ENCODE measurements around the gene APRT. TPM values are rescaled to one million over a fixed set of nuclear protein-coding genes. Genes with fewer than 3 reads are reported as not detected.

APRT gene
- total RNA-seq, 1 donor from 2014 or later: 198 TPM

DNA sequence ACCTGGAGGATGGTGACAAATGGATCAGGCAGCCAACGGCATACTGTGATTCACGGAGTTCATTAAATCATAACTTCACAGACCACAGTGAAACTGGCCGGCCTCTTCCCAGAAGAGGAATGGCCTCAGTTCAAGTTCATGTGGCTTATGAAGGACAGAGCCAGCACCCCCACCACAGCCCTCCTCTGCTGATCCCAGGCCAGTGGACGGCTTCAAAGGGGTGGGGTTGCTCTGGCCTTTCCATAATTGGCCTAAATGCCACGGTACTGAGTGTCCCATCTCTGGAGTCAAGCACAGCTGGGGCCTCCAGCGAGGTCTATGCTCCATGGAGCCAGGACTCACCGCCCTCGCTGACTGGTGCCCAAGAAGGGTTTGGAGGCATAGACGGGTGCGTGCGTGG, 23.7 kb upstream of the APRT start:
- CTCF ChIA-PET: no interaction called here
- Mint-ChIP-seq H3K4me3 (no peak overlapping the region), H3K4me1 (no peaks in the 10 kb centered on the region), H3K36me3 (ENCODE audit: low read depth) (peaks cover 21% of the 10 kb centered on the region), H3K27ac (no peak overlapping the region), H3K9me3 (no peaks in the 10 kb centered on the region), H3K27me3 (no peaks in the 10 kb centered on the region)
- DNase-seq (no peak), ATAC-seq (ENCODE audit: low read depth) (no peak)
- TF ChIP-seq, protein P1, sequence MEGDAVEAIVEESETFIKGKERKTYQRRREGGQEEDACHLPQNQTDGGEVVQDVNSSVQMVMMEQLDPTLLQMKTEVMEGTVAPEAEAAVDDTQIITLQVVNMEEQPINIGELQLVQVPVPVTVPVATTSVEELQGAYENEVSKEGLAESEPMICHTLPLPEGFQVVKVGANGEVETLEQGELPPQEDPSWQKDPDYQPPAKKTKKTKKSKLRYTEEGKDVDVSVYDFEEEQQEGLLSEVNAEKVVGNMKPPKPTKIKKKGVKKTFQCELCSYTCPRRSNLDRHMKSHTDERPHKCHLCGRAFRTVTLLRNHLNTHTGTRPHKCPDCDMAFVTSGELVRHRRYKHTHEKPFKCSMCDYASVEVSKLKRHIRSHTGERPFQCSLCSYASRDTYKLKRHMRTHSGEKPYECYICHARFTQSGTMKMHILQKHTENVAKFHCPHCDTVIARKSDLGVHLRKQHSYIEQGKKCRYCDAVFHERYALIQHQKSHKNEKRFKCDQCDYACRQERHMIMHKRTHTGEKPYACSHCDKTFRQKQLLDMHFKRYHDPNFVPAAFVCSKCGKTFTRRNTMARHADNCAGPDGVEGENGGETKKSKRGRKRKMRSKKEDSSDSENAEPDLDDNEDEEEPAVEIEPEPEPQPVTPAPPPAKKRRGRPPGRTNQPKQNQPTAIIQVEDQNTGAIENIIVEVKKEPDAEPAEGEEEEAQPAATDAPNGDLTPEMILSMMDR (IDR thresholded peaks at IDR 0.05): no peak
- intact Hi-C loops (cut with micrococcal nuclease): no loop called here
- POLR2A ChIA-PET: no interaction called here

DNA sequence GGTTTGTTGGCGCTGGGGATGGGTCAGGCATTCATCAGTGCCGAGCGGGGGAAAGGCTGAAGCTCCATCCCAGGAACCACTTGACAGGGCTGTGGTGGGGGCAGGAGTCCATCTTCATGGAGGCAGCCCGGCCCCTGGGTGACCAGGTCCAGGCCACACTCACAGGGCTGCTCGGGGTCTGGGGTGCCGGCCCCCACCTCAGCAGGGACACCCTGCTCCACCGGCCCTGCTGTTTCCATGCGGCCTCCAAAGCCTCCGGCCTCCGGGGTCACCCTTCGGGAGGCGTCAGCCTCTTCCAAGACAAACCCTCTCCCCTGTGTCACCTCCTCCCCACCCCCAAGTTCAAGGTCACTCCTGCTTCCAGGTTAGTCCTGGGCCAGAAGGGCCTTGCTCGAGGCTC, 22.9 kb upstream of the APRT start:
- DNase-seq (no peak), ATAC-seq (ENCODE audit: low read depth) (no peak)
- H3K27ac Mint-ChIP-seq: no peak overlapping the region
- H3K9me3 Mint-ChIP-seq: no peaks in the 10 kb centered on the region
- H3K4me3 Mint-ChIP-seq: no peak overlapping the region
- intact Hi-C loops (cut with micrococcal nuclease): no loop called here
- CTCF ChIA-PET: no interaction called here
- POLR2A ChIA-PET: no interaction called here
- TF ChIP-seq, protein P1 (IDR thresholded peaks at IDR 0.05): no peak
- peaks cover 21% of the 10 kb centered on the region for H3K36me3 Mint-ChIP-seq (ENCODE audit: low read depth)
- H3K4me1 Mint-ChIP-seq: no peaks in the 10 kb centered on the region
- H3K27me3 Mint-ChIP-seq: no peaks in the 10 kb centered on the region

DNA sequence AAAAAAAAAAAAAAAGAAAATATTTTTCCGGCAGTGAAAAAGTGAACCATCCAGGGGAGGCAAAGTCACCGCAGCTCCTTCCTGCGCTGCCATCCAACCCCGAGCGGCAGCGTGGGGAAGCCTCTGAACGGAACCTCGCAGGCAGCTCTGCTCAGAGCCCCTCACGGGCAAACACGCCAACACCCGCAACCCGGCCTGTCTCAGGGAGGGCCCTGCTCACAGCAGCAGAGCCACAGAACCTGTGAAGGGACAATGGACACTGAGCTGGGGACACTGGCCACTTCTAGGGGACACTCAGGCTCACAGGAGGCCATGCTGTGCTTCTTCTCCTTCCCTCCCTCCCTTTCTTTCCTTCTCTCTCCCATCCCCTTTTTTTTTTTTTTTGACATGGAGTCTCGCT, 21.4 kb upstream of the APRT start:
- ChIA-PET POLR2A (interaction anchor here (0.7 to 1.2 kb wide), 3 partner anchors 21 to 445 kb away, joined by 3 to 7 read pairs (median 4); partner anchors contain the start of gene APRT), CTCF (interaction anchor here (1.5 kb wide), 1 partner anchor 18 kb away, joined by 4 read pairs; no protein-coding TSS in a partner anchor)
- TF ChIP-seq, protein P1 (IDR thresholded peaks at IDR 0.05): no peak
- no peaks in the 10 kb centered on the region for H3K4me1 Mint-ChIP-seq
- no peaks in the 10 kb centered on the region for H3K9me3 Mint-ChIP-seq
- ATAC-seq (ENCODE audit: low read depth) (no peak), DNase-seq (no peak)
- no peak overlapping the region for H3K4me3 Mint-ChIP-seq
- intact Hi-C loops (cut with micrococcal nuclease): no loop called here
- no peaks in the 10 kb centered on the region for H3K27me3 Mint-ChIP-seq
- peaks cover 16% of the 10 kb centered on the region for H3K36me3 Mint-ChIP-seq (ENCODE audit: low read depth)
- no peak overlapping the region for H3K27ac Mint-ChIP-seq

DNA sequence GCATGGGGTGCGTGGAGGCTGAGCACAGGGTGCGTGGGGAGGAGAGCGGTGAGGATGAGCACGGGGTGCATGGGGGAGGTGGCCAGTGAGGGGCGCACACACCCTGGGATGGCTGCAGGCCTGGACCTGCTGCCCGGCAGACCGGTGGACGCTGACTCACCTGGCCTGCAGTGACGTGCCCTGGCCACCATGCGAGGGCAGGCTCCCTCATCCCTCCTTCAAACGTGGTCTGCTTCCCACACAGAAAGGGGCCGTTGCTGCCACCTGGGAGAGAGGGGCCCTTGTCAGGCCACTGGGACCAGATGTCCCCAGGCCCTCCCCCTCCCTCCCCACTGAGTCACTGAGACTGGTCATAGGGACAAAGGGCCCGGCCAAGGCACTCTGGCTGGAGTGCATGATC, 20.1 kb upstream of the APRT start:
- Mint-ChIP-seq H3K27ac (no peak overlapping the region), H3K4me1 (no peaks in the 10 kb centered on the region), H3K27me3 (no peaks in the 10 kb centered on the region), H3K4me3 (no peak overlapping the region), H3K9me3 (no peaks in the 10 kb centered on the region), H3K36me3 (ENCODE audit: low read depth) (peaks cover 18% of the 10 kb centered on the region)
- TF ChIP-seq, protein P1 (IDR thresholded peaks at IDR 0.05): no peak
- no peak for ATAC-seq (ENCODE audit: low read depth)
- no peak for DNase-seq
- ChIA-PET POLR2A (no interaction called here), CTCF (no interaction called here)
- intact Hi-C loops (cut with micrococcal nuclease): no loop called here

DNA sequence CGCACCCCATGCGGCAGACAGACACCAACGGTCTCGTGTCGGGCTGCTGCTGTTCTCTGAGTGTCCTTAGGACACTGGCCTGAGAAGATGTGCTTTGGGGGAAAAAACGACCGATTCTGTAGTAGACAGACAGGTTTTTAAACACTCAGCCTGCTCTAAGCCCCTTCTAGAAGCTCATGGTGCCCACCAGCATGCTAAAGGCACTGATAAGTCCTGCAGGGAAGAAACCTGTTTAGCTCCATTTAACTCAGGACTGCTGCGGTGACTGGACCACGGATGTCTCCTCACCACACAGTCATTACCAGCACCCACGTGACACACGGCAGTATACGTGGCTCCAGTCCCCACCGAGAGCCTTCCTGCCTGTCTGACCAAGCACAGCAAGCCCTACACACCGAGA, 19.1 kb upstream of the APRT start:
- H3K27ac Mint-ChIP-seq: no peak overlapping the region
- POLR2A ChIA-PET: interaction anchor here (0.6 kb wide), 1 partner anchor 317 kb away, joined by 5 read pairs; no protein-coding TSS in a partner anchor
- H3K4me3 Mint-ChIP-seq: no peak overlapping the region
- DNase-seq (no peak), ATAC-seq (ENCODE audit: low read depth) (no peak)
- H3K36me3 Mint-ChIP-seq (ENCODE audit: low read depth): peaks cover 22% of the 10 kb centered on the region
- no peaks in the 10 kb centered on the region for H3K4me1 Mint-ChIP-seq
- H3K27me3 Mint-ChIP-seq: no peaks in the 10 kb centered on the region
- TF ChIP-seq, protein P1 (IDR thresholded peaks at IDR 0.05): no peak
- CTCF ChIA-PET: no interaction called here
- no peaks in the 10 kb centered on the region for H3K9me3 Mint-ChIP-seq
- intact Hi-C loops (cut with micrococcal nuclease): no loop called here

Measured in activated B cell treated with CpG ODN at 0.5 μM for 24 hours (primary cell).